Endothelial cell of umbilical vein (primary cell): ENCODE data around the gene ABCG5. TPM values are rescaled to one million over a fixed set of nuclear protein-coding genes. Genes with fewer than 3 reads are reported as not detected.

ENCODE experiments used
- BruUV-seq: library from RNA; stranded (reverse); fragments of 400-500 nt; replicated peaks from 2 replicates; lab custom pipeline; 2021; lab: Mats Ljungman, UMichigan
- CTCF ChIA-PET: fragments of 300-600, 350-600 bp; sonication (Branson Sonifier 250); formaldehyde crosslinking; loops from one replicate; lab custom pipeline; 2021; ENCODE audit warnings: antibody characterized with exemption, inconsistent platforms; lab: Charles Lee
- POLR2A ChIA-PET: fragments of 300-600, 350-600 bp; sonication (Branson Sonifier 250); formaldehyde crosslinking; loops from one replicate; lab custom pipeline; 2021; ENCODE audit warnings: antibody characterized with exemption, inconsistent platforms; lab: Charles Lee
- DNase-seq: peaks from one replicate; pipeline ENCODE4 v3.0.0-alpha.2; 2011; ENCODE audit warnings: low read depth, low spot score
- FAIRE-seq: peaks from 2 replicates; lab custom pipeline; 2011; peaks lifted over from hg19 to GRCh38; lab: Jason Lieb, UNC
- H2AFZ ChIP-seq: 2 replicates; pipeline ENCODE4 v1.6.0; 2012; ENCODE audit warnings: low read depth, low read length, control low read depth, inconsistent platforms
- H3K27ac ChIP-seq: 2 replicates; pipeline ENCODE4 v1.5.1; 2011; ENCODE audit warnings: low read depth, mild to moderate bottlenecking, control low read depth, low read length, moderate library complexity; ENCODE audit not compliant: insufficient read depth
- H3K27me3 ChIP-seq, 2 experiments: 2 replicates each; pipeline versions ENCODE4 v1.6.0 to v1.6.1; 2011; ENCODE audit warnings: low read length in 2 of 2, mixed read lengths in 1 of 2; ENCODE audit not compliant: control insufficient read depth in 2 of 2, insufficient read depth in 2 of 2
- H3K36me3 ChIP-seq, 2 experiments: 2 replicates in 1 of 2; 3 replicates in 1 of 2; pipeline ENCODE4 v1.5.1; 2011; ENCODE audit warnings: low read length in 2 of 2, mild to moderate bottlenecking in 1 of 2, moderate library complexity in 1 of 2; ENCODE audit not compliant: control insufficient read depth in 2 of 2, insufficient read depth in 2 of 2; ENCODE audit errors: extremely low read depth in 1 of 2
- H3K4me1 ChIP-seq: 3 replicates; pipeline ENCODE4 v1.5.1; 2011; ENCODE audit warnings: mild to moderate bottlenecking, low read length; ENCODE audit not compliant: control insufficient read depth, insufficient read depth; ENCODE audit errors: extremely low read depth
- H3K4me2 ChIP-seq: 2 replicates; pipeline ENCODE4 v1.6.1; 2011; ENCODE audit warnings: low read length, control low read depth, mixed read lengths; ENCODE audit not compliant: insufficient read depth
- H3K4me3 ChIP-seq, 3 experiments: fragments of 200-600 bp in 1 of 3; sonication (generic), shearing (Covaris generic) in 1 of 3; replicated peaks in 1 of 3; 2 replicates each; pipeline ENCODE4 v1.5.1; 2011 to 2016; ENCODE audit warnings: control low read depth in 3 of 3, low read length in 3 of 3, mild to moderate bottlenecking in 2 of 3, inconsistent platforms in 1 of 3, low read depth in 1 of 3, moderate library complexity in 1 of 3; ENCODE audit not compliant: insufficient read depth in 1 of 3
- H3K79me2 ChIP-seq: 2 replicates; pipeline ENCODE4 v1.6.0; 2012; ENCODE audit warnings: low read length, inconsistent platforms; ENCODE audit not compliant: control insufficient read depth, insufficient read depth
- H3K9ac ChIP-seq: replicated peaks from 2 replicates; pipeline ENCODE3; 2011; ENCODE audit warnings: low read length, control low read depth; ENCODE audit not compliant: insufficient read depth; ENCODE audit errors: extremely low read depth
- H3K9me1 ChIP-seq: replicated peaks from 3 replicates; pipeline ENCODE4 v1.6.0; 2011; ENCODE audit warnings: mild to moderate bottlenecking, low read length; ENCODE audit not compliant: control insufficient read depth, insufficient read depth; ENCODE audit errors: extremely low read depth
- H3K9me3 ChIP-seq: replicated peaks from 2 replicates; pipeline ENCODE4 v1.5.1; 2012; ENCODE audit warnings: low read length, inconsistent platforms; ENCODE audit not compliant: control insufficient read depth, insufficient read depth
- H4K20me1 ChIP-seq: replicated peaks from 2 replicates; pipeline ENCODE3; 2011; ENCODE audit warnings: mild to moderate bottlenecking, low read length; ENCODE audit not compliant: control insufficient read depth, insufficient read depth; ENCODE audit errors: extremely low read depth
- EZH2 ChIP-seq: IDR thresholded peaks from 2 replicates; pipeline ENCODE4 v1.6.1; 2012; ENCODE audit warnings: borderline replicate concordance, low read depth, mild to moderate bottlenecking, moderate library complexity, low read length, inconsistent platforms; ENCODE audit not compliant: severe bottlenecking
- GATA2 ChIP-seq: IDR thresholded peaks from 2 replicates; pipeline ENCODE4 v1.7.0; 2011; ENCODE audit warnings: low read depth, mild to moderate bottlenecking, moderate library complexity, mixed read lengths, low read length; ENCODE audit not compliant: insufficient read length, insufficient read depth
- JUN ChIP-seq: IDR thresholded peaks from 2 replicates; pipeline ENCODE4 v1.6.1; 2011; ENCODE audit warnings: borderline replicate concordance, low read depth; ENCODE audit not compliant: insufficient read length, insufficient read depth
- MYC ChIP-seq: IDR thresholded peaks from one replicate; pipeline ENCODE4 v1.6.1; 2011; ENCODE audit warnings: mild to moderate bottlenecking, low read depth, low read length
- POLR2A ChIP-seq: IDR thresholded peaks from 2 replicates; pipeline ENCODE4 v1.6.1; 2012; ENCODE audit warnings: low read depth, mild to moderate bottlenecking, control low read depth, low read length
- POLR2AphosphoS5 ChIP-seq: IDR thresholded peaks from 2 replicates; pipeline ENCODE4 v1.6.1; 2012; ENCODE audit warnings: low read depth, mild to moderate bottlenecking, control low read depth, low read length, moderate library complexity; ENCODE audit not compliant: insufficient read depth
- dilution Hi-C: fragments of 300-500 bp; cut with MboI; formaldehyde crosslinking; loops from one replicate; pipeline ENCODE4 v1.15.0; 2019; ENCODE audit warnings: low sequenced_read_pairs; ENCODE audit not compliant: extremely low pct_ligation_motif_present
- intact Hi-C: fragments of 100-400 bp; cut with micrococcal nuclease; formaldehyde crosslinking; loops from one replicate; pipeline ENCODE4 v1.10.0; 2022
- polyA plus RNA-seq, 4 experiments: library from polyadenylated mRNA; depleted of rRNA in 3 of 4; stranded (reverse) in 3 of 4; unstranded in 1 of 4; fragments of >200 nt; gene quantifications; 2 replicates each; pipeline versions ENCODE4 v1.2.1 to v1.2.3, GENCODE V29; 2011 to 2012; ENCODE audit warnings: missing spikeins in 1 of 4
- total RNA-seq: library from RNA; stranded (reverse); gene quantifications from 2 replicates; pipeline ENCODE4 v1.2.3, GENCODE V29; 2021
- TF ChIP-seq, protein P1 (sequence below), 2 donors: IDR thresholded peaks; 1 replicate in 1 of 2; 2 replicates in 1 of 2; pipeline ENCODE4 v1.5.1; 2011; ENCODE audit warnings: low read length in 2 of 2, mild to moderate bottlenecking in 2 of 2, moderate library complexity in 2 of 2, control low read depth in 1 of 2, inconsistent platforms in 1 of 2, low read depth in 1 of 2; ENCODE audit not compliant: insufficient read depth in 1 of 2; ENCODE audit errors: extremely low read depth in 1 of 2

The ABCG5 gene
- total and polyA plus RNA-seq, 2 donors (not counting 3 experiments of a cell fraction or from before 2014, with no cell fraction given), result not detected

DNA sequence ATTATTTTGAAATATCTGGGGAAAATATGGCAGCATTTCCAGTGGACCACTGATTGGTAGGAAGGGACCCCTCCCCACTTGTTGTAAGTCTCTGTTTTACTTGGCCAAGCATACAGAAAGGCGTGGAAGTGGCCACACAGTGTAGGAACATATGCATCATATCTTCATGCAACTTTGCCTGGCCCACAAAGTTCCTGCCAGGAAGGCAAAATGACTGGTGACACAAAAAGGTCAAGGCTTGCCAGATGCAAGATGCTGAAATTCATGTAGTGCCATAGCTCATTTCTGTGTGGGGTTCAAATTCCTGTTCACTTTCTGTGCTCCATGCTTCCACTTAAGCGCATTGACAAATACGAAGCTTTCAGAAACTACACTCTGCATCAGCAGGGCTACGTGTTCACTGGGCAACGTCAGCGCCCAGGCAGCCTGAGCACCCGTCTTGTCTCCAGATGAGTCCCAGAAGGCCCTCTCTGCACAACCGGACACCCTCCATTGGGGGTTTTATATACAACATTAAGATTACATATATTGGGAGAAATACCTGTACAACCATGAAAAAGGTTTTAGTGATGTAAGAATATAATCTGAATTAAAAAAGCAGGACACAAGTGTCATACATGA is 61.2 kb downstream of the ABCG5 start:
- intact Hi-C loops, result no loop called here

More for the DNA sequence above, 61.2 kb downstream of the ABCG5 start:
- no peaks in the 10 kb centered on the region for H3K9me3 ChIP-seq
- no peak overlapping the region for H3K4me2 ChIP-seq
- H3K9ac ChIP-seq, result no peak overlapping the region
- no peaks in the 10 kb centered on the region for H4K20me1 ChIP-seq
- no peaks in the 10 kb centered on the region for H3K36me3 ChIP-seq
- H3K27me3 ChIP-seq, result no peaks in the 10 kb centered on the region
- H3K27ac ChIP-seq, result no peak overlapping the region
- DNase-seq, result no peak
- POLR2A ChIA-PET, result no interaction called here
- TF ChIP-seq MYC (no peak), JUN (no peak), GATA2 (no peak), POLR2A (no peak), POLR2AphosphoS5 (no peak), EZH2 (no peak)
- TF ChIP-seq, protein P1, sequence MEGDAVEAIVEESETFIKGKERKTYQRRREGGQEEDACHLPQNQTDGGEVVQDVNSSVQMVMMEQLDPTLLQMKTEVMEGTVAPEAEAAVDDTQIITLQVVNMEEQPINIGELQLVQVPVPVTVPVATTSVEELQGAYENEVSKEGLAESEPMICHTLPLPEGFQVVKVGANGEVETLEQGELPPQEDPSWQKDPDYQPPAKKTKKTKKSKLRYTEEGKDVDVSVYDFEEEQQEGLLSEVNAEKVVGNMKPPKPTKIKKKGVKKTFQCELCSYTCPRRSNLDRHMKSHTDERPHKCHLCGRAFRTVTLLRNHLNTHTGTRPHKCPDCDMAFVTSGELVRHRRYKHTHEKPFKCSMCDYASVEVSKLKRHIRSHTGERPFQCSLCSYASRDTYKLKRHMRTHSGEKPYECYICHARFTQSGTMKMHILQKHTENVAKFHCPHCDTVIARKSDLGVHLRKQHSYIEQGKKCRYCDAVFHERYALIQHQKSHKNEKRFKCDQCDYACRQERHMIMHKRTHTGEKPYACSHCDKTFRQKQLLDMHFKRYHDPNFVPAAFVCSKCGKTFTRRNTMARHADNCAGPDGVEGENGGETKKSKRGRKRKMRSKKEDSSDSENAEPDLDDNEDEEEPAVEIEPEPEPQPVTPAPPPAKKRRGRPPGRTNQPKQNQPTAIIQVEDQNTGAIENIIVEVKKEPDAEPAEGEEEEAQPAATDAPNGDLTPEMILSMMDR (IDR thresholded peaks at IDR 0.05; ENCODE audit: extremely low read depth in 1 of 2, insufficient read depth in 1 of 2, low read depth in 1 of 2, low read length in 2 of 2), result no peak
- dilution Hi-C loops, result no loop called here
- no peak overlapping the region for H2AFZ ChIP-seq
- BruUV-seq, result no TSS peak
- no peak for FAIRE-seq
- no peaks in the 10 kb centered on the region for H3K79me2 ChIP-seq
- no peak overlapping the region for H3K4me3 ChIP-seq
- no peaks in the 10 kb centered on the region for H3K9me1 ChIP-seq
- H3K4me1 ChIP-seq, result peaks cover 6% of the 10 kb centered on the region
- CTCF ChIA-PET, result no interaction called here
